DND-41 (cell line): Measurements from ENCODE around the gene SUPT6H.

ENCODE experiments used
- ATAC-seq: fragments of 200-7000 bp; cut with Tn5 transposase; 3 replicates; pipeline ENCODE4 v1.9.1; 2021; ENCODE audit warnings: low read depth; ENCODE audit not compliant: insufficient read depth
- DNase-seq: peaks from one replicate; pipeline ENCODE4 v3.0.0-alpha.2; 2020
- H2AFZ ChIP-seq: 2 replicates; pipeline ENCODE4 v1.6.0; 2012; ENCODE audit warnings: low read depth, low read length
- H3K27ac ChIP-seq: 2 replicates; pipeline ENCODE4 v1.5.1; 2012; ENCODE audit warnings: low read length, inconsistent platforms
- H3K27me3 ChIP-seq: fragments of 200-600 bp; sonication (generic); 2 replicates; pipeline ENCODE4 v1.6.0; 2012; ENCODE audit warnings: low read length, mild to moderate bottlenecking, inconsistent platforms; ENCODE audit not compliant: insufficient read depth, poor library complexity
- H3K36me3 ChIP-seq: 2 replicates; pipeline ENCODE4 v1.5.1; 2012; ENCODE audit warnings: low read length, inconsistent platforms; ENCODE audit not compliant: insufficient read depth
- H3K4me1 ChIP-seq: 2 replicates; pipeline ENCODE4 v1.5.1; 2012; ENCODE audit warnings: mild to moderate bottlenecking, low read length; ENCODE audit not compliant: insufficient read depth
- H3K4me2 ChIP-seq: 2 replicates; pipeline ENCODE4 v1.6.0; 2012; ENCODE audit warnings: mild to moderate bottlenecking, moderate library complexity, low read length, inconsistent platforms; ENCODE audit not compliant: insufficient read depth
- H3K4me3 ChIP-seq, 2 experiments: fragments of 200-600 bp in 1 of 2; shearing (Covaris generic) in 1 of 2; 2 replicates each; pipeline ENCODE4 v1.5.1; 2012 to 2016; ENCODE audit warnings: inconsistent platforms in 2 of 2, low read length in 2 of 2, mild to moderate bottlenecking in 2 of 2, low read depth in 1 of 2, moderate library complexity in 1 of 2
- H3K79me2 ChIP-seq: 2 replicates; pipeline ENCODE4 v1.6.0; 2012; ENCODE audit warnings: low read length, inconsistent platforms; ENCODE audit not compliant: insufficient read depth
- H3K9ac ChIP-seq: 2 replicates; pipeline ENCODE4 v1.6.0; 2012; ENCODE audit warnings: low read depth, mild to moderate bottlenecking, inconsistent platforms, low read length, moderate library complexity
- H3K9me3 ChIP-seq: 2 replicates; pipeline ENCODE4 v1.5.1; 2012; ENCODE audit warnings: low read length, moderate library complexity, mild to moderate bottlenecking, inconsistent platforms; ENCODE audit not compliant: insufficient read depth, severe bottlenecking
- H4K20me1 ChIP-seq: 2 replicates; pipeline ENCODE4 v1.6.0; 2012; ENCODE audit warnings: low read length; ENCODE audit not compliant: insufficient read depth
- CTCF ChIP-seq: IDR thresholded peaks from 2 replicates; pipeline ENCODE4 v1.5.1; 2012; ENCODE audit warnings: borderline replicate concordance, low read length, moderate library complexity, mild to moderate bottlenecking; ENCODE audit not compliant: poor library complexity, severe bottlenecking; ENCODE audit errors: extremely low read depth
- EZH2 ChIP-seq: IDR thresholded peaks from 3 replicates; pipeline ENCODE4 v1.6.1; 2012; ENCODE audit warnings: borderline replicate concordance, low read depth, mild to moderate bottlenecking, moderate library complexity, low read length, inconsistent platforms; ENCODE audit not compliant: severe bottlenecking

The SUPT6H gene

GRCh38 chr17:28747051-28747691 lies 85.2 kb downstream of the SUPT6H start:
- no peak overlapping the region for H3K27ac ChIP-seq
- H3K4me2 ChIP-seq, result no peak overlapping the region; the same call in 1 of the 2 replicates
- H3K9ac ChIP-seq, result no peak overlapping the region
- DNase-seq (no peak), ATAC-seq (no peak)
- peaks cover 36% of the 10 kb centered on the region for H3K4me1 ChIP-seq
- peaks cover 42% of the 10 kb centered on the region for H3K79me2 ChIP-seq
- H3K4me3 ChIP-seq, result no peak overlapping the region
- peaks cover 58% of the 10 kb centered on the region for H4K20me1 ChIP-seq
- peaks cover 62% of the 10 kb centered on the region for H3K36me3 ChIP-seq
- TF ChIP-seq CTCF, result no peak
- no peak for TF ChIP-seq EZH2
- no peaks in the 10 kb centered on the region for H3K9me3 ChIP-seq
- H2AFZ ChIP-seq, result no peak overlapping the region
- H3K27me3 ChIP-seq, result no peaks in the 10 kb centered on the region

- Histone ChIP-seq H2AFZ (no peak overlapping the region), H3K4me3 (no peak overlapping the region), H4K20me1 (peaks cover 58% of the 10 kb centered on the region), H3K4me1 (peaks cover 33% of the 10 kb centered on the region), H3K9ac (no peak overlapping the region), H3K9me3 (no peaks in the 10 kb centered on the region), H3K79me2 (peaks cover 42% of the 10 kb centered on the region), H3K4me2 (no peak overlapping the region), H3K27me3 (no peaks in the 10 kb centered on the region), H3K27ac (no peak overlapping the region), H3K36me3 (peaks cover 64% of the 10 kb centered on the region)
- no peak for DNase-seq
- no peak for ATAC-seq
- TF ChIP-seq EZH2 (no peak), CTCF (no peak)
Observed at GRCh38 chr17:28747801-28748750, 86.1 kb downstream of the SUPT6H start.

GRCh38 chr17:28748852-28749515 lies 87.0 kb downstream of the SUPT6H start:
- ATAC-seq, result no peak
- H3K4me2 ChIP-seq, result no peak overlapping the region
- H3K27ac ChIP-seq, result no peak overlapping the region
- no peaks in the 10 kb centered on the region for H3K9me3 ChIP-seq
- H3K27me3 ChIP-seq, result no peaks in the 10 kb centered on the region
- no peak overlapping the region for H3K4me3 ChIP-seq
- peaks cover 58% of the 10 kb centered on the region for H4K20me1 ChIP-seq
- no peak overlapping the region for H2AFZ ChIP-seq
- H3K36me3 ChIP-seq, result peaks cover 64% of the 10 kb centered on the region
- no peak for DNase-seq
- H3K79me2 ChIP-seq, result peaks cover 41% of the 10 kb centered on the region
- H3K9ac ChIP-seq, result no peak overlapping the region
- H3K4me1 ChIP-seq, result peaks cover 27% of the 10 kb centered on the region
- TF ChIP-seq CTCF, result no peak
- no peak for TF ChIP-seq EZH2
